Activated CD4-positive, alpha-beta T cell treated with anti-CD3 and anti-CD28 coated beads for 48 hours (primary cell): Measurements from ENCODE around the gene FAM53B.

ENCODE experiments used
- DNase-seq: peaks from one replicate; pipeline ENCODE4 v3.0.0-alpha.2; 2020

FAM53B gene

DNA sequence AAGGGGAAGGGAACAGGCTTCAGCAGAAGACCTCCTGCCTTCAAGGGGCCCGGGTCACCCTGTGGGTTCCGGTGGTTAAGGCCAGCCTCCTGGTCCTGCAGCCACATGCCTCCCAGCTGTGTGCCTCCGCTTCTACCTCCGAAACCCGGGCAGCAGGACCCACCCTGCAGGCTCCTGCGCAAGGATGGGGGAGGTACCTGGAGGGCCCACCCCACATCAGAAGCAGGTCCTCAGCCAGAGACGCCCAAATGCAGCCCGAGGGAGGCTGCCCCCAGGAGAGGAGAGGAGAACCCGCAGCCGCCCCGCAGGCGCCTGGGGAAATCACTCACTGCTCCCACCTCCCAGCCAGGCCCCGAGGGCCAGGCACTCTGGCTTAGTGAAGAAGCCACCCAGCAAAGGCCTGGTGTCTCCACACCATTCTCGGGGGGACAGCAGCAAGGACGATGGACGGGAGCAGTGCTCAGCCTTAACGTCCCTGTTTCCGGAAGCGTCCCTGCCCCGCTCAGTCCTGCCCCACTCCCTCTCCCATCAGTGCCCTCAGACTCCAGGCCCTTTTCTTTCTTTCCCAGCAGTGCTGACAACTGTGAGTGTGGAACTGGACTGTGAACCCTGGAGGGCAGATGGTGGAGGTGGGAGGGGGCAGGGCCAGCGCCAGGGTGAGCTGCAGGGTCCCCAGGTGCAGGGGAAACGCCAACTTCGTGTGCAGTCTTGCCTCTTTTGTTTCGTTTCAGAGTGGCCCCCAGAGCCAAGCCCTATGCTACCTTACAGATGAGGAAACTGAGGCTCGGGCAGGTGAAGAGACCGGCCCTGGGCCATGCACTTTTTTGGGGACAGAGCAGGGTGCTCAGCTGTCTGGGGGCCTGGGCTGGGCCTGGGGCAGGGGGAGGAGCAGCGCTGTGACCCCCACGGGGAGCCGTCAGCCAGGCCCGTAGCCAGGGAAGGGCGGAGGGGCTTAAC is 138.0 kb downstream of the FAM53B start:
- DNase-seq = no peak

DNA sequence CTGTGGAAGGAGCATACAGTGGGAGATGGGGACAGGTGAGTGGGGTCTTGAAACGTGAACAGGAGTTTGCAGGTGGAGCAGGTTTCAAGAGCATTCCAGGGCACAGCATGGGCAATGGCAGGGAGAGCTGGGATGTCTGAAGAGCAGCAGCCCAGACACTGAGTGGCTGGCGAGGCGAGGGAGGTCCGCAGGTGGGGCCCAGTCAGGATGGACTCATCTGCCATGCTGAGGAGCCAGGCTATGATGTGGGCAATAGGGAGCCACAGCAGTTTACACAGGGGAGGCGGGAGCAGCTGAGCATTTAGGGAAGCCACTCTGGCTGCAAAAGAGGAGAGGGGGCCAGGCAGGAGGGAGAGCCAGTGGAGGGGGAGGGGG is 138.7 kb downstream of the FAM53B start:
- DNase-seq = no peak

DNA sequence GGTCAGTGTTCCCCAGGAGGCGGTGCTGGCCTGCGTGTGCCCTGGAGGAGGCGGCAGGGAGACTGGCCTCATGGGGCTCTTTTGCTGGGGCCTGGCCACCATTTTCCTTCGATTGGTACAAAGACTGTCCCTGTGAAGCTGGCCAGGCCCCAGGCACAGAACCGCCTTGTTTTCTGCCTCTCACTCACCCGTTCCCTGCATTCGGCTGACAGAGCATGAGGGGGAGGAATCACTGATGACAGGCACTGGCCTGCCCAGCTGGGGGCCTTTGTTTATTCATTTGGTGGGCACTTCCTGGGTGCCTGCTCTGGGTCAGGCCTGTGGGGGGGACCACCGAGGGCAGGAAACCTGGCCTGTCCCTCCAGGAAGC is 139.2 kb downstream of the FAM53B start:
- no peak for DNase-seq

DNA sequence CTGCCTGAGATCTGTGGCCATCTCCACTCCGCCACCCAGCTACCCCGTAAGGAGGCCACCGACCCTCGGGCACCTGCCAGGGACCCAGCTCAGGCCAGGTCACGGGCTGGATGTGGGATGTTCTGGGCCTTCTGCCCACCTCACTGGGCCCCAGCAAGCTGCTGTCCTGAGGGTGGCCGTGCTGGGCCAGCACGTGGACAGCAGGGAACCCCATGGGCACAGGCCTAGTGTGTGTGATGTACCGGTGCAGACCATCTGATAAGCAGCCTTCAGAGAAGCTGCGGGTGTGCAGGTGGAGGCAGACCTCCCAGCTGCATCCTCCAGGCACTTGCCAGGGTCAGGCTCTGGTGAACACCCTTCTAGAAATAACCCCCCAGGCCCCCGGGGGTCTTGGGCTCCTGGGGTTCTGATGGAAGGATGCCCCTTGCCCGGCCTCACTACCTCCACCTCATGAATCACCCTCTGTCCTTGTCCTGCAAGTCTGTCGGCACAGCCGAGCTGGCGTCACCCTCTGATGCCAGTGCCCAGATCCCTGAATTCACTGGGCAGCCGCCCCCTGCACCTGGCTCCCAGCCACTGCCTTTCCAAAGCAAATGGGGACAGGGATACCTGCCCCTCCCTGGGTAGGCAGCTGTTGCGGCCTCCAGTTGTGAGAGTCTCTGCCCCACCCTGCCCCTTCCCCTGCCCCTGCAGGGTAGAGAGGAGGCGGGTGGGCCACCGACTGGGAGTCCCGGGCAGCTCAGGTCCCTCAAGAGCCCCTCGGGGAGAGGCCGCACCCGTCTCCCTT is 139.8 kb downstream of the FAM53B start:
- DNase-seq = no peak

DNA sequence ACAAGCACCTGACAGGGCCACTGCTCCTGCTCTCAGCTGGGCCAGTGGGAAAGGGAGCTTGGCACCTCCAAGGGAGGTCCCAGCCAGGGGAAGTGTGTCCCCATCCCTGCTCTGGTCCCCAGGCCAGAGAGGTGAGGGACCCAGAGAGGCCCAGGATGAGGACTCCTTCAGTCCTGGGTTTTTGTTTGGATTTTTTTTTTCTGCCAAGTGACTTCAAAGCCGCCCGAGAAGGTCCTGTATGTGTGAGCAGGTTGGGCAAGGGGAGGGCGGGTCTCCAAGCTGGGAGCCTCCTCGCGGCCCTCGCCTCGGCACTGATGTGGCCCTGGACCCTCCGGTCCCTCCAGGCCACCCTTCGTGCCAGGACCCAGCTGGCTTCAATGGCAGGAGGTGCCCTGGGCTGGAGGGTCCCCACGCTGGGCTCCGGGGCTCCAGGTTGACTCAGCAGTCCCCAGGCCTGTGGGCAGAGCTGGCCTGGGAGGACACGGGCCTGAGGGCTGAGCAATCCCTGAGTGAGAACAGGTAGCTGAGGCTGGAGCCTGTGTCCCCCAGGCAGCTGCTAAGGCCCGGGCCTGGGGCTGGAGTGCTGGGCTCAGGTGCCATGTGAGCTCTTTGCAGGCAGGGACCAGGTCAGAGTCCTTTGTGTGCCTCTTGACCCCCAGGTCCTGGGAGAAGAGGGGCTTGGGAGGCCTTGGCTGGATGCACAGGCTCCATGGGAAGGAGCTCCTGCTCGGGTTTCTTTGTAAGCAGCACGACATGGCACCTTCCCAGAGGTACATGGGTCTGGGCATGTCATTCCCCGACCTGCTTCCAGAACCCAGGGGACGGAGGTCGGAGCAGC is 140.6 kb downstream of the FAM53B start:
- DNase-seq = no peak

DNA sequence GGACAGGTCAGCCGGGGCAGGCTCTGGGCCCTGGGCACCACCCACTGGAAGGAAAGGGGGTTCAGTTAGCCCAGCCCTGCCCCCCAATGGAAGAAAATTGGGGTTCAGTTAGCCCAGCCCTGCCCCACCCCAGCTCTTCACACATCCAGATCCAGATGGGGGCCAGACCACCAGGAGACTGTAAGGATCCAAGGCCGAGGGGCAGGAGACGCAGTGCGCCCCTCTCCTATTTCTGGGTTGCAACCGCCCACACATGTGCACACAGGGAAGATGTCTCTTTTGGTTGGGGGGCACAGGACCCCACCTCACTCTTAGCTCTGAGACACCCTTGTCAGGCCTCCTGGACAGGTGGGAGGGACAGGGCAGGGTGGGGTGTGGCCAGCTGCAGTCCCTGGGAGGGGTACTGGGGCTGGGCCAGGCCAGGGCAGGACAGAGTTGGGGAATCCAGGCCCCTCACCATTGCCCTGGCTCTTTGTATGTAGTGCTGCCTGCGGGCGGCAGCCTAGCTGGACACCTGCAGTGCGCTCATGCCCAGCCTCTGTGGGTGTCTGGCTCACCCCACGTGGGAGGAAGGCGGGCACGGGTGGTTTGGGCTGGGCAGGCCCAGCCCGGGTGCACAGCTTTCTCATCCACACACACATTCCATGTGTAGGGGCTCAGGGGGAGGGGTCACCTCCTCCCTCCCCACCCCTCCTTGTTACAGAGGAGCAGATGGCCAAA is 141.4 kb downstream of the FAM53B start:
- DNase-seq = no peak

DNA sequence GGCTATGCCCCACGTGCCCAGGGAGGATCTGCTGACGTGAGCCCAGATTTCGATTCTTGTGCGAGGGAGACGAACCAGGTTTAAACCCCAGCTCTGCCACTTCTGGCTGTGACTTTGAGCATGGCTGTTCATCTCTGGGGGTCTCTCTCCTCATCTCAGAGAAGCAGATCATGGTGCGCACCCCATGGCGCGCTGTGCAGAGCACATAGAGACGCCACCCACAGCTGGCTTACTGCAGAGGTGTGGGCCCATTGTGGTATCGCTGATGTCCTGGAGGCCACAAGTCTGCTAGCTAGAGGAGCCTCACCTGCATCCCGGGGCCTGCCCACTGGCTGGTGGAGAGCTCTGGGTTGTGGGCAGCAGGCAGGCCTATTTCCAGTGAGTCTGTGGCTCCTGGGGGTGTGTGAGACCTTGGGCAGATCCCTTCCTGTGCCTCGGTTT is 142.0 kb downstream of the FAM53B start:
- no peak for DNase-seq

DNA sequence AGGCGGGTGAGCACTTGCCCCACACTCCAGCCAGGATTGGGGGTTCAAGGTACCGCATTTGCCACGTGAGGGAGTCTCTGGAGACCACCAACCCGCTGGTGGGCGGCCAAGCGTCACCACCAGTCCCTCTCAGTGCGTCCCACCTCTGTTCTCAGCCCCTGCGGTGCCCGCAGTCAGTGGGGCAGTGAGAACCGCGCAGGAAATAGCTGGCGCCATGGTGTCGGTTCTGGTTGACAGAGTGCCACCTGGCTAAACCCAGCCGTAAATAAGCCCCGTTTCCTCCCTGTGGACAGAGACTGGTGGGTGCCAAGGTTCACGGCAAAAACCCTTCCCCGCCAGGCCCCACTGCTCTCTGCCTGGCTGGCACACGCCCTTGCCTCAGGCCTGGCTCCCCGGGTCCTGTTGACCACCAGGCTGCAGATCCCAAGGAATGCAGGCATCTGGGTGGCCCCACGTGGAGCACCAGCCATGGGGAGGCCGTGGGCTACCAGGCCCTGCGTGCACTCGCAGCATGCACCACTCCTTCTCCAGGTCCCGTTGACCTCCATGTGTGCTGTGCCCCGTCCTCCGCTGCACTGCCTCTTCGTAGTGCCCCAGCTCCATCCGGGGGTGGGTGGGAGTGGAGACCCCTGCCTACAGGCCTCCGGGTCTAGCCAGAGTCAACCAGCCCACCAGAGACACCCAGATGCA is 142.6 kb downstream of the FAM53B start:
- no peak for DNase-seq

DNA sequence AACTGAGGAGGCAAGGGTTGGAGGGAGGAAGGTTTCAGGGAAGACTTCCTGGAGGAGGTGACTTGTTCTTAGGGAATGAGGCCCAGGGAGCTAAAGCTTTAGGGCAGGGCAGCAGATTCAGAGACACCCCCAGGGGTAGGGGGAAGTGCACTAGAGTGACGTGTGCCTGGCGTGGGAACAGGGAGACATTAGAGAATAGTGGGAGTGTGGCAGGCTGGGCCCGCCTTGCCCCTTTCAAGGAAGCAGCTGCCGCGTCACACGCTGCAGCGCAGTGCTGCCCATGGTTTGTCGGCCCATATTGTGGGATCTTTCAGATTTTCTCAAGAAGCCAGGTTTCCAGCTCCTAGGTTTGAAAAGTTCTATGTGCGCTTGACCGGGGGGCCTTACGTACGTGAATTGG is 143.2 kb downstream of the FAM53B start:
- no peak for DNase-seq

DNA sequence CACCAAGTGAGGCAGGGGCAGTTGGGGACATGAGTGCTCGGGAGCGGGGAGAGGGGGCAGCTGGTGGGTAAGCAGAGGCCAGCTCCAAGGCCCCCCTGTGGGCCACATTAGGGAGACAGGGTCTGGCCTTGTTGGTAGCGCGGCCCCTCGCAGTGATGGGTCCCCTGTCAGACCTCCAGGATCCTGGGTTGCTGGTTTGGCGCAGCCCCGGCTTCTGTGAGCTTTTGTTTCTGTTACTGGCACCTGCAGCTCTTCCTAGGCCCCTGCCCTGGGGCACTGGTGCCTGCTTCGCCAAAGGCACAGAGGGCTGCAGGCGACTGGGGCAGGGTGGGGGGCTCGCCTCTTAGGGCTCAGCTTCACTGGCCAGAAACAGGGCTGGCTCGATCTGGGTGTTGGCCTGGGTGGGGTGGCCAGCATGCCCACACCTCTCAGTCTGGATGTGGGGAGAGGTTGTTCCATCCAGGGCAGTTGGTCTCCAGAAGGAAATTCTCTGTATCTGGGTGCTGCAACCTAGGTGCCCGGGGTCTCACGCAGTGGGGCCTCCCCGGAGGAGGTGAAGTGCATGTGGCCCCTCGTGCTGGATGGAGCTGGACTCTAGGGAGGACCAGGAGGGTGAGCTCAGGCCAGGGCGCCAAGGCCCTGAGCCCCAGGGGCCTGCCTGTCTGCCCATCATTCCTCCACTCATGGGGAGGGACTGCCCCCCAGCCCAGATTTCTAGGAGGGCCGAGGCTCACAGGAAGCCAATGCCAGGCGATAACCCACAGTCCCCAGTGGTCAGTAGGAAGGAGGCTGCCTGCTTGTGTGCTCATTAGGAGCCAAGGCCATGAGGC is 143.9 kb downstream of the FAM53B start:
- no peak for DNase-seq

DNA sequence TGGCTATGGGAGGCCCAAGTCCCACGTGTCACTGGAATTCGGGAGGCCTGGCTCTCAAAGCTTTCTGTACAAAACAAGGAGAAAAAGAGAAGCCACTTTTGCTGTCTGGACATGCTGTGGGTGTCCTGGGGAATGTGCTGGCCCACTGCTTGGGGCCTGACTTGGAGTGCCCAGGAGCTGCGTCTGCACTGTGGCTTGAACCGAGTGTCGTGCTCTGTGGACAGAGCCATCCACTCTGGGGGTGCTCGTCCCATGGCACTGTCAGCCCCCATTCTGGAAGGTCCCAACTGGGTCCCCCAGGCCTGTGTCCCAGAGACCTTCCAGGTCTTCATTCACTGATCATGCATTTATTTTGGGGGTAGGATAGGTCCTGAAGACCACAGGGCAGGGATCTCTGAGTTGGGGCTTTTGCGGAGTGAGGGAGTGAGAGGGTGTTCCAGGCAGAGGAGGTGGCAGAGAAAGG is 144.6 kb downstream of the FAM53B start:
- no peak for DNase-seq

DNA sequence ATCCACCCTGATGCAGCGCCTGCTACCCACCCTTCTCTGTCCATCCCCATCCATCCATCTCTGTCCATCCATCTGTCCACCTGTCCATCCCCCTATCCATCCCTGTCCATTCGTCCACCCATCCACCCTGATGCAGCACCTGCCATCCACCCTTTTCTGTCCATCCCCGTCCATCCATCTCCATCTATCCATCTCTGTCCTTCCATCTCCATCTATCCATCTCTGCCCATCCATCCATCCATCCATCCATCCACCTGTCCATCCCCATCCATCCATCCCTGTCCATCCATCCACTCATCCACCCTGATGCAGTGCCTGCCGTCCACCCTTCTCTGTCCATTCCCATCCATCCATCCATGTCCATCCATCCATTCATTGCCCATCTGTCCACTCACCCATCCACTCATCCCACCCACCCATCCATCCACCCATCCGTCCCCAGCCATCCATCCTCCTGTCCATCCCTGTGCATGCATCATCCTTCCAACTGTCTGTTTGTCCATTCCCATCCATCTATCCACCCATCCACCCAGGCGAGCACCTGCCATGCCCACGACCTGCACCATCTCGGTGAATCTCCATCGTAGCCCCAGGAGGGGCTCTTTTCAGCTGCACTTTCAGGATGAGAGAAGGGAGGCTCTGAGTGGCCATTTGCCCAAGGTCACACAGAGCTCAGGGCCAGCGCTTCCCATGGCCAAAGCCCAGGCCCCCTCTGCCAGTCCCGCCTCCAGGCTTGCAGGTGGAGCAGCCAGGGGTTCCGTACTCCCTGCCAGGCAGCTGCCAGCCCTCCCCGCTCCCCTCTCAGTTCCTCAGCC is 145.2 kb downstream of the FAM53B start:
- no peak for DNase-seq

DNA sequence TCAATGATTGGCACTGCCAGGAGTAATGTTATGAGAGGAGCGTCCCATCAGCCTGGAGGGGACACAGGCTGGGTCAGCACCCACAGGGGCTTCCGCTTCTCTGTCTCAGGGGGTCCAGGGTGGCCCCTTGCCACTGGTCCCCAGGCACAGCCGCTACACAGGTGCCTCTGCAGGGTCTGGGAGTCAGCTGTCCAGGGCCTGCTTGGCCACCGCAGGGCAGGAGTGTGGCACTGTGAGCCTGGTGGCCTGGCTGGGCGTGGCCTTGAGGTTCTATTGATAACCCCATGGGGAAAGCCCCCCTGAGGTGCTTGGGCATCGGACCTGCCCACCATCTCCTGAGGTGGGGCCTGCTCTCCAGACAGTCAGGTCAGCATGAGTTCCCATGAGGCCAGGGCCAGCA is 146.0 kb downstream of the FAM53B start:
- DNase-seq = no peak

DNA sequence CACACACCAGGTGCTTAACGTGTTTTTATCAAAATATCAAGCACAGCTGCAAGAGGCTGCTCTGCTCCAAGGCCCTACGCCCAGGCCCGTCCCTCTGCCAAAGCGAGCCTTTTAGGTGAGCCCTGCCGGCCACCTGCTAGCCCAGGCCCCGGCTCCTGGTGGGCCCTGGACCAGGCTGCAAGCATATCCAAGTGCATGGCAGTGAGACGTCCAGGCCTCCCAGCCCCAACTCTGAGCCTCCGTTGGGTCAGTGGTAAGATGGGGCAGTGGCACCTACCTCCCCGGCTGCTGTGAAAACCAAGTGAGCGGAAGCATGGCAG is 146.4 kb downstream of the FAM53B start:
- no peak for DNase-seq

DNA sequence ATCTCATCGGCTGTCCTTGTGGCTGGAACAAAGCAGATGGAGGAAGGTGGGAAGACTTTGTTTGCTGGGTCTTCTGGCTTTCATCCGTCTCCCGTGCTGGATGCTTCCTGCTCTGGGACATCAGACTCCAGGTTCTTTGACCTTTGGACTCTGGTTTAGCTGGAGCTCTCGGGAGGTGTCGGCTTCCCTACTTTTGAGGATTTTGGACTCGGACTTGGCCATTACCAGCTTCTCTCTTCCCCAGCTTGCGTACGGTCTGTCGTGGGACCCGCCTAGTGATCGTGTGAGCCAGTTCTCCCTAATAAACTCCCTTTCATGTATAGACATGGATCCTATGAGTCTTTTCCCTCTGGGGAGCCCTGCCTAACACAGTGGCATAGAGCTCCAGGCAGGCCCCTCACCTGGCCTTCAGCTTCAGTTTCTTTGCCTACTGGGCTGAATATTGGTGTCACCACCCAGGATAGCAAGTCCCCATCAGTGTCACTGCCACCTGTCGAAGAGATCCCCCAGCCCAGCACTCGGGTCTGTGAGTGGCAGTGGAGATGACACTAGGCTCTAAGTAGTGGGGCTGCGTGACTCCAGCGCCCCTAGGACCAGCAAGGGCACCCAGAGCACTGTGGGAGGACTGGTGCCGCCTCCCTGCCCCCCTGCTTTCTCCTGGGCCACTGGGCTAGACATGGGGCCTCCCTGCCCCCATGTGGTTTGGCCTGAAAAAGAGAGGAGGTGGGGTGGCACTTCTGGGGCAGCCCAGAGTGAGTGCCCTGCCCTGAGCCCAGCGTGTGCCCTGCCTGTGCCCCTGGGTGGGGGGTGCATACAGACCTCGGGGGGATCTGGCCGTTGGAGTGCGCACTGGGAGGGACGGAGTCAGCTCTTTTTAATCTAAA is 147.0 kb downstream of the FAM53B start:
- no peak for DNase-seq

DNA sequence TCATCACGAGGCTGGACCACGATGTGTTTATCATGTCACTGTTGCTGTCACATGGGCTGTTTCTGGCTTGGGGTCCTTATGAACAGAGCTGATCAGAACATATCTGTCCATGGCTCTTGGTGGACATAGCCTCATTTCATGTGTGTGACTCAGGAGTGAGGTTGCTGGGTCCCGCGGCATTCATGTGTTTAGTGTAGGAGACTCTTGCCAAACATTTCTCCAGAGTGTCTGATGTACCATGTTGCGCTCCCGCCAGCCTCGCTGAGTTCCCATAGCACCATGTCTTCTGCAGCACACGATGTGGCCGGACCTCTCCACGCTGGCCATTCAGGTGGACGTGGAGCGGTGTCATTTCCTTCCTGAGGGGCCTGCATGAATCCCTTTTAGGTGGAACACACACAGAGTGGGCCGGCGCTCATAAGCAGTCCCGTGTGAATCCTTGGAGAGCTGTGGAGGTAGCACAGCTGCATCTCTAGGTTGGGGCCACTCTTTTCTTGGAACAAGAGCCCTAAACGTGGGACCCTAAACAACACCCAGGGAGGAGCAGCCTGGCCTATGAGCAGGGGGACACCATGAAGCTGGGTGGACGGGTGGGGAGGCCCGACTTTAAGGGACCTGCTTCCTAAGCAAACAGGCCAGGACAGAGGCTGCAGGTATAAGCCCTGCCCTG is 147.9 kb downstream of the FAM53B start:
- no peak for DNase-seq

DNA sequence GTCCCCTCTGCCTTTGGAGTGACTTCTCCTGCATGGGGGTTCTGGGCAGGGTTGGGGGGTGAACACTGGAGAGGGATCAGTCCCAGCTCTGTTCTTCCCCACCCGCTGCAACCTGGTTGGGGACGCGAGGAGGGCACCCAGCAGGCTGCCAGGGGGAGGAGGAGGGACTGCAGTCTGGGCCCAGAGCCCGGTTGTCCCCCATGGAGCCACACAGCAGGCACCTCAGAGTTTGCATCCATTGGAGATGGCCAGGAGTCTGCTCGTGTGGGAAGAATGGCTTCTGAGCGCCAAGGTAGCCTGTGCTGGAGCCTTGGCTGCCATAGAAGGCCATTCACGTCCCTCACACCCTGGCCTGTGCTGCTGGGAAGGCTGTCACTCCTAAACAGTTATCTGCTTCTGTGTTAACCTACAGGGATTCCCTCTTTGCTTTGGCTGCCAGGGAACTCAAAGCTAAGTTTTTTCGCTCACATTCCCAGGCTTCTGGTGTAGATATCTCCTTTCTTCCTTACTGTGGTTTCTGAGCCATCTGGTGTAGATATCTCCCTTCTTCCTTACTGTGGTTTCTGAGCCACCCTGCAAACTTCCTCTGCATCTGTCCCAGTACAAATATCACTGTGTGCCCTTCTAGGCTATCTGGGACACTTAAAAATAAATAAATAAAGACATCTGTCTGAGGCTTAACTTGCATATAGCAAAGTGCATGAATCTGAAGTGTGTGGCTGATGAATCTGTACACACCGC is 148.9 kb downstream of the FAM53B start:
- DNase-seq = no peak

DNA sequence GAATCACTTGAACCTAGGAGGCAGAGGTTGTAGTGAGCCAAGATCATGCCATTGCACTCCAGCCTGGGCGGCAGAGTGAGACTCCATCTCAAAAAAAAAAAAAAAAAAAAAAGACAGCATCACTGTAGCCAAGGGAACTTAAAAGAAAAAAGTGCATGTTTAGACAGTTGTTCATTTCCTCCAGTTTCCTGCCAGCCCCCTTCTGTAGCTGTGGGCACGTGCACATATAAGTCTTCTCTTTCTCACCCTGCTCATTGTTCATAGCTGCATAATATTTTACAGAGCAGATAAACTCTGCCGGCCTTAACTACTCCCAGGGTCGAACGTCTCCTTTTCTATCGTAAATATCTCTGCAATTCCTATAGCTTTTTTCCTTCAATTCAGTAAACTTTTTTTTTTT is 149.9 kb downstream of the FAM53B start:
- no peak for DNase-seq
